ENCODE results near the gene CORO7. TPM values are rescaled to one million over a fixed set of nuclear protein-coding genes. Genes with fewer than 3 reads are reported as not detected.

CORO7 gene
- total RNA-seq, 1 experiment from 2014 or later, result 18.6 TPM

DNA sequence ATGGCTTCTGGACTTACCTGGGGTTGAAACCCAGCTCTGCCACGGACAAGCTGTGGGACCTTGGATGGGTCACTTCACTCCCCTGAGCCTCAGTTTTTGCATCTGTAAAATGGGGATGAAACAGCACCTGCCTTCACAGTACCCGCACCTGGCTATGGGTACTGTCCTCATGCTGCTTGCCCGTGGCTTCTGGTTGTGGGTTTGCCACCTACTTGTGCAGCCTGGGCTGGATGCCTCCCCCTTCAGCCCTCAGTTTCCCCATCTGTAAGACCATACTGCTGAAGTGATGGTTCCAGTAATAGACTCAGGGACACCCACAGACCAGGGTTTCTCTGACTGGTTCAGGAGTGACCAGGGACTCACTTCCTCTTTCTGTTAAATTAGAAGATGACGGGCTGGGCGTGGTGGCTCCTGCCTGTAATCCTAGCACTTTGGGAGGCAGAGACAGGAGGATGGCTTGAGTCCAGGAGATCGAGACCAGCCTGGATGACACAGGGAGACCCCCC is 91.1 kb downstream of the CORO7 start:
- no peak overlapping the region for H3K4me3 ChIP-seq
- no peaks in the 10 kb centered on the region for H3K9me3 ChIP-seq (replicated peaks)
- H3K27ac ChIP-seq, result no peak overlapping the region
- no peaks in the 10 kb centered on the region for H3K36me3 ChIP-seq
- no peak for DNase-seq (ENCODE audit: low read depth in 1 of 2, low spot score in 2 of 2)
- H3K27me3 ChIP-seq (replicated peaks), result no peaks in the 10 kb centered on the region
- H3K4me1 ChIP-seq (replicated peaks), result peaks cover 28% of the 10 kb centered on the region

DNA sequence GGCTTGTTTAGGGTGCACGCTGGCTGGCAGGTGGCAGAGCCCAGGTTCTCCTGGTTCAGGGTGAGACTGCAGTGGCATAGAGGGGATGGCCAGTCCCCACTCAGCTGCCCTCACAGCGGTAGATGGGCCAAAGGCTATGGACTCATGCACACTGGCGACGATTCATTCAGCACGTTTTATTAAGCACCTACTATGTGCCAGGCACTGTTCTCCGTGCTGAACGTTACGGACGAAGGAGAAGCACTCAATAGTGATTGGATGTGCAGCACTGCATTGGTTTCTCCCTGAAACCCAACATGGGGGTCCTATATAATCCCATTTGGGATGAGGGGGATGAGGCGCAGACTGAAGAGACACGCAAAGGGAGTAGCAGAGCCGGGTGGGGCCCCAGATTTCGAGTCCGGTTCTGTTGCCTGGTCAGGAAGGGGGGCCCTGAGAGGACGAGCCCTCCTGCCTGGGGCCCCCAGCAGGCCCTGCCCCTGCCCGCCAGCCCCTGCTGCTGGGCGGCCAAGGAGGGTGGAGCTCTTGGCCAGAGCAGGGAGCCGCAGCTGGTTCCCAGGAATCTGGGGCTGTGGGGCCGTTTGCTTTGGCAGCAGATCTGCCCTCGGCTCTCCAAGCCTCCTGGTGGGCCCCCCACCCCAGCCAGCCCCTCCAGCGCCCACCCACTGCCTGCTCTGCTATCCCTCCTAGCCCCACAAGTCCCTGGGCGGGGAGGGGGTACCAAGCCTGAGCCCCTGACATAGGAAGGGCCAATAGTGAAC is 91.7 kb downstream of the CORO7 start:
- H3K4me1 ChIP-seq (replicated peaks), result peaks cover 25% of the 10 kb centered on the region
- no peaks in the 10 kb centered on the region for H3K36me3 ChIP-seq
- no peak for DNase-seq (ENCODE audit: low read depth in 1 of 2, low spot score in 2 of 2)
- no peak overlapping the region for H3K27ac ChIP-seq
- H3K27me3 ChIP-seq (replicated peaks), result no peaks in the 10 kb centered on the region
- H3K9me3 ChIP-seq (replicated peaks), result no peaks in the 10 kb centered on the region
- no peak overlapping the region for H3K4me3 ChIP-seq

DNA sequence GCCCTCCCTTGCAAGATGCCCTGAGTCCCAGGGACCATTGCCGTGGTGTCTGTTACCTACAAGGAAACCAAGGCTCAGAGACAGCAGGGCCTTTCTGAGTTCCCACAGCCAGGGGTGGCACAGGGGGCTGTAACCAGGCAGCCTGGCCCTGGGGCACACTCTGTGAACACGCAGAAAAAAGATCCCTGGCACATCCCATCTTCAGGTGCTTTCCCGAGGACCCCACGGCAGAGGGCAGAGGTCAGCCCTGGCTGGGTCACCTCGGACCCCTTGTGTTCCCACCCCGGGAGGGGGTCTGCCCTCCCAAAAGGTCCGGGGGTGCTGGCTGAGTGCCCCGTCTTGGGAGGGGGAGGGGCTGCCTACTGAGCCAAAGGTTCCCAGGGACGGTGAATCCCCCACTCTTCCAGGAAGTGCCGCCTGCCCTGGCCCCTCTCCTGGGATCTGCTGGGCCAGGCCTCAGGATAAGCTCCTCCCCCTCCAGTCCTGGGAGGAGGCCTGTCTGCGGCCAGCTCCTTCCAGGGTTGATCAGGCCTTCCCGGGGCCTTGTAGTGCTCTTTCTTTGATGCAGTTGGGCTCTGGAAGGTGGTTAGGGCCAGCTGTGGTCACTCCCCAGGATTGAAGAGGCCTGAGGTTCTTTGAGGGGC is 92.4 kb downstream of the CORO7 start:
- H3K36me3 ChIP-seq, result no peaks in the 10 kb centered on the region
- no peaks in the 10 kb centered on the region for H3K27me3 ChIP-seq (replicated peaks)
- H3K4me3 ChIP-seq, result no peak overlapping the region
- no peaks in the 10 kb centered on the region for H3K9me3 ChIP-seq (replicated peaks)
- DNase-seq (ENCODE audit: low read depth in 1 of 2, low spot score in 2 of 2), result no peak
- no peak overlapping the region for H3K27ac ChIP-seq
- peaks cover 18% of the 10 kb centered on the region for H3K4me1 ChIP-seq (replicated peaks)

DNA sequence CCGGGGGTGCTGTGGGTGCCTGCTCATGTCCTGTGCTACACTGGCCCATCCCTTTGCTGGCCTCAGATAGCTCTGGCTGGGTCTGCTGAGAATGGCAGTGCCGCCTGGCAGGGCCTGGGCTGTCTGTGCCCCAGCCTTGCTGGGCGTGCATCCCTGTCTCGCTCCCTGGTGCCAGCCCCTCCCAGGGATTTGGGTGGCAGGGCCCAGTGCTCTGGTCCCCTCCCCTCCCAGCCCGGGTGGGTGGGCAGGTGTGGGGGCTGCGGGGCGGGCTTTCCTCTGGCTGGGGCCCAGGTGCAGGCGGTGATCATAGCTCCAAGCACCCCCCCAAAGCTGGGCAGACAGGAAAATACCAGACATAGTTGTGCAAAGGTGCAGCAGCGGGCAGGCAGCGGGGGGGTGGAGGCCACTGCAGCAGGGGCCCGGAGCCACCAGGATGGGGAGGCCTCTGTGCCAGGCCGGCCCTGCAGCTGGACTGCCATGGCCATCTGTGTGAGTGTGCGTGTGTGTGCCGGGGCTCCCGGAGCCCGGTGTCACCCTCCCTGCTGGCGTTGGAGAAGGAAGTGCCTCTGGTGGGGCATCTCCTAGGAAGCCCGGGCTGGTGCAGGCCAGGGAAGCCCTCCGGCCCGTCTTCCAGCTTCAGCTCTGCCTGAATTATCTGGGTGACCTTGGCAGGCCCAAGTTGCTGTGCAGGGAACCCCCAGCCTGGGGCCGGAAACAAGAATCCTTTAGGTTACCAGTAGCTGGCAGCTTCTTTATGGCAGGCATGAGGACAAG is 93.1 kb downstream of the CORO7 start:
- Histone ChIP-seq H3K4me3 (no peak overlapping the region), H3K36me3 (no peaks in the 10 kb centered on the region), H3K27ac (no peak overlapping the region), H3K27me3 (replicated peaks) (no peaks in the 10 kb centered on the region), H3K4me1 (replicated peaks) (peaks cover 11% of the 10 kb centered on the region), H3K9me3 (replicated peaks) (no peaks in the 10 kb centered on the region)
- no peak for DNase-seq (ENCODE audit: low read depth in 1 of 2, low spot score in 2 of 2)

DNA sequence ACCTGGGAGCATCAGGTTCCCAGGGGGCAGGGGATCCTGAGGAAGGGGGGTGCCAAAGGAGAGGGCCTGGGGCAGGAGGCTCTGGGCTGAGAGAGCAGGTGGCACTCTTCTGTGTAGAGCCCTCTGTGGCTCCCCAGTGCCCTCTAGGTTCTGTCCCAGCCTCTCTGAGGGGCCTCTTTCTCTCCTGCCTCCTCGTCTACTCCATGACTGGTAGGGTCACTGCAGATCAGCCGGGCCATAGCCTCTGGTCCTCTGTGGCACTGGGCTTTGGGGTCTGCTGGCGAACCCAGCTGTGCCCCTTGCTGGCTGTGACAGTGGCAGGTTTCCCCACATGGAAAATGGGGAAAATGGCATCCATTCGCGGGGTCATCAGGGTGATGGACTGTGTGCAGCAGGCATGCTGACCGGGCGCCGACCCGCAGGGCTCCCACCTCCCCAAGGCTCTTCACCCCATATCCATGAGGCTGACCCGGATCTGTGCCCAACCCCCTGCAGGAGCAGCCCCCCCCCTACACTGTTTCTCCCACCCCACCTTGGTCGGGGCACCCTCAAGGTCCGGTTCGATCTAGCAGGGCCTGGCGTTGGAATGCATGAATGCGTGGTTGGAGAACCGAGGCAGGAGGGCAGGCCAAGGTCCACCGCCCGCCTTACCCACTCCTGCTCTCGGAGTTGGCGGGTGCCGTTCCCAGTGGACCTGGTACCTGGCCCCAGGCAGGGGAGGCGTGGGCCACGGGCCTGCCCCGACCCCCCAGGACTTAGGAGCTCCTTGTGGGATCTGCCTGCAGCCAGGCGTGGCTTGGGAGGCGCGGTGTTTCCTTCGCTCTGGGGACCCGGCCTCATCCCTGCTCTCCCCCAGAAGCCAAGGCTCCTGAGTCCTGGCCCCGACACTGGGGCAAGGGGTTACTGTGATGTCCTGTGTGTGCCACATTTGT is 94.0 kb downstream of the CORO7 start:
- H3K9me3 ChIP-seq (replicated peaks), result no peaks in the 10 kb centered on the region

DNA sequence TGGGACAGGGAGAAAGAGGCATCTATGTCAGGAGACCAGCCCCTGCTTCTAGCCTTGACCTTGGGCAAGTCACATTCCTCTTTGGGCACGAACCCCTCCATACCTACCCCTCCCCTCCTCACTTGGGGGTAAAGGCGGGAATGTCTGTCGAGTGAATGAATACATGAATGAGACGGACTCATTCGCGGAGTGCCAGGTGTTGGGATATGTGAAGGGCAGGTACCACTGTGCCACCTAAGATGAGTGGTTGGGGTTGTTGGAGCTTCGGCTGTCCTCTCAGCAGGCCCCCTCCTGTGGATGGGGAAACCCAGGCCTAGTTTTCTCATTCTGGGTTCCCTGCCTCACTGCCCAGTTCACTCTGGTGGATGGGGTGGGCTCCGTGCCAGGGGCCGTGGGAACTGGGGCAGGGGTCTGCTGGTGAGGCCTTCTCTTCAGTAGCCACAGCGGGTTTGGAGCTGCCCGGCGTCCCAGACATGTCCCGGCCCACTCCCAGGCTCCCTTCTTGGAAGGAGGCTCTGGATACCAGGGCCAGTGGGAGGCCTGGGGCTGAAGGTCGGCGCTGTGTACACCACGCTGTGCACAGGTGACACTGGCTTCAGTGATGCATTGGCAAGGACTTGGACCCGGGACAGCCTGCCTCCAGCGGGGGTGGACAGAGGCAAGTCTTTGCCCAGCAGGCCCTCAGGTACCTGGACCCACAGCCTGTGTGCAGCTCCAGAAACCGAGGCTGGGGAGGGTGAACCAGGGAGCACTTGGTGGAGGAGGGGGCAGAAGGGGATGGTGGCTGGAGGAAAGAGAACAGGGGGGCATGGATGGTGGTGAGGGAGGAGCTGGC is 94.9 kb downstream of the CORO7 start:
- Histone ChIP-seq H3K27me3 (replicated peaks) (no peaks in the 10 kb centered on the region), H3K9me3 (replicated peaks) (no peaks in the 10 kb centered on the region), H3K4me3 (no peak overlapping the region), H3K36me3 (peaks cover 4% of the 10 kb centered on the region), H3K4me1 (replicated peaks) (peaks cover 22% of the 10 kb centered on the region), H3K27ac (no peak overlapping the region)
- no peak for DNase-seq (ENCODE audit: low read depth in 1 of 2, low spot score in 2 of 2)

More for the DNA sequence above, 94.0 kb downstream of the CORO7 start:
- Histone ChIP-seq H3K4me1 (replicated peaks) (peaks cover 13% of the 10 kb centered on the region), H3K36me3 (no peaks in the 10 kb centered on the region), H3K27me3 (replicated peaks) (no peaks in the 10 kb centered on the region), H3K27ac (no peak overlapping the region), H3K4me3 (no peak overlapping the region)
- no peak for DNase-seq (ENCODE audit: low read depth in 1 of 2, low spot score in 2 of 2)

DNA sequence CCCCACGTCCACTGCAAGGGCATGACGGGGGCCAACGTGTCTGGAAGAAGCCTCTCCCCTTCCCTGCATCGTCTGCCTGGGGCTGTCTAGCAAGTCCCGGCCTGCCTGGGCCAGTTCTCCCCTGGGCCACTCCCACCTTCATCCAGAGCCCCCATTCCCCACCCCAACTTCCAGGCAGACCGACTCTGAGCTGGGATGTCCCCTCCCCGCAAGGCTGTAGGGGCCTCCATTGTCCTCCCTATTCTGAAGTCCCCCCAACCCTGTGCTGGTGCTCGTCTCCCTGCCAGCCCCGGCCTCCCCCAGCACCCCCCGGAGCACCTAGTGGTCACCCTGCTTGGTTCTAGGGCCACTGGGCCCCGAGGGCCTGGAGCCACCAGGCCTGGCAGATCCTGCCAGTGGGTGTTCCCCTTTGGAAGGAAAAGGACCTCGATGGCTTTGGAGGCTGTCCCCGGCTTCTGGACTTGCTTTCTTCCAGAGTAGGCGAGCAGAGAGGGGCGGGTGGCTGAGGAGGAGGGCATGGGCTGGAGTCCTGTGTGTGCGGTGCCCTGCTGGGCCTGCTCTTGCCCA is 95.7 kb downstream of the CORO7 start:
- Histone ChIP-seq H3K4me1 (replicated peaks) (peaks cover 24% of the 10 kb centered on the region), H3K4me3 (no peak overlapping the region)

DNA sequence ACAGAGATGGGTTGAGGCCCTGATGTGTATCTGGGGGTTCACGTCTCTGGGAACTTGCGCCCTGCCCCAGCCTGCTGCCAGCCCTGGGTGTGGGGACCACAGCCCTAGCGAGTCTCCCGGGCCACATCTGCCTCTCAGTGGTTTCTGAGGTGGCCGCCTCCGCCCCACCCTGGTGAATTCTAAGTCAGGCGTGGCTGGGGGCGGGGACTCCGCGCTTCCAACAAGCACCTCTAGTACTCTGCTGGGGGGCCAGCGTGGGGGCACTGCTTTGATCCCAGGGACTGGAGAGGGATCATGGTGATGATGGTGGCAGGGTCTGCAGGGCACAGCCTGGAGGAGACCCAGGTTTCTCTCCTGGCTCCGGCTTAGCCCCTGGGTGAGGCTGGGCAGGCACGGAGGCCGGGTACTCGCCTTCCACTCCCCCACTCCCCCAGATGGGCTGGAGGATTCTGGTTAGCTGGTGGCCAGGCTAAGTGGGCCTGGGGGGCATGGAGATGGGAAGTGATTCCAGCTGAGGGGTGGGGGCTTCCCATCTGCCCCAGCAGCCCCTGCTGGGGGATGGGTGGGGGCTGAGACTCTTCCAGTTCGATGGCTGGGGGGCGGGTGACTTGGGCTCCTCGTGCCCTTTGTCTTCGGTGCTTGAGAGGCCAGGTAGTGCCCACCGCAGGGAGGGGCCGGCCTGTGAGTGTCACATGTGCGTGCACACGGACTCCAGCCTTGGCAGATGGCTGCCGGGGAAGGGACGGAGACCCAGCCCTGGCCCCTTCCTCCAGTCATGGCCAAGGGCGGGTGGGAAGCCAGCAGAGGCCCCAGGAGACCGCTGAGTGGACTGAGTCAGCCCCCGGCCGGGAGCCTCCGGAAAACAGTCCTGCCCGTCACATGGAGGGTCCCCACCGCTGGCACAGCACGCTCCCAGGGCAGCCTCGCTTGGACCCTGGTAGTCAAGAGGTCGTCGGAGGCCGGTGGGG is 96.7 kb downstream of the CORO7 start:
- Histone ChIP-seq H3K27ac (no peak overlapping the region), H3K27me3 (replicated peaks) (no peaks in the 10 kb centered on the region), H3K4me1 (replicated peaks) (peaks cover 30% of the 10 kb centered on the region), H3K36me3 (peaks cover 6% of the 10 kb centered on the region), H3K9me3 (replicated peaks) (no peaks in the 10 kb centered on the region), H3K4me3 (no peak overlapping the region)
- no peak for DNase-seq (ENCODE audit: low read depth in 1 of 2, low spot score in 2 of 2)

More for the DNA sequence above, 95.7 kb downstream of the CORO7 start:
- DNase-seq (ENCODE audit: low read depth in 1 of 2, low spot score in 2 of 2), result no peak
- H3K27me3 ChIP-seq (replicated peaks), result no peaks in the 10 kb centered on the region
- no peak overlapping the region for H3K27ac ChIP-seq
- H3K36me3 ChIP-seq, result peaks cover 6% of the 10 kb centered on the region
- H3K9me3 ChIP-seq (replicated peaks), result no peaks in the 10 kb centered on the region

DNA sequence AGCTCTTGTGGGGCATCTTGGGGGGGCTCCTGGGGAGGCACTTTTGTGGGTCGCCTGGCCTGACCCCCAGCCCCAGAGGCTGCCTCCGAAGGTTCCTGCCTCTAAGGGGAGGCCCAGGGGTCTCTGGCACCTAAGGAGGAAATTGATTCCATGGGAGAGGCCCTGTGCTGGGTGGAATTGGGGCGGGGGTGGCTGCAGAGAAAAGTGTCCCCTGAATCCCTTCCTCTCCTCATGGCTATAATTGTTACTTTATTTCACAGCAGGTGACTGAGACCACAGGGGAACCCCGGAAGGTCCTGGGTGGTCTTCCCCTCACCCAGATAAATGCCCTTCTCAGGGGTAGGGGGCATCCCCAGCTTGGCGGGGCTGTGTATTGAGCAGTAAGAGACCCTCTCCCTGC is 97.4 kb downstream of the CORO7 start:
- peaks cover 31% of the 10 kb centered on the region for H3K4me1 ChIP-seq (replicated peaks)
- H3K27ac ChIP-seq, result no peak overlapping the region
- H3K9me3 ChIP-seq (replicated peaks), result no peaks in the 10 kb centered on the region
- no peak overlapping the region for H3K4me3 ChIP-seq
- no peaks in the 10 kb centered on the region for H3K27me3 ChIP-seq (replicated peaks)
- no peak for DNase-seq (ENCODE audit: low read depth in 1 of 2, low spot score in 2 of 2)
- H3K36me3 ChIP-seq, result peaks cover 6% of the 10 kb centered on the region

DNA sequence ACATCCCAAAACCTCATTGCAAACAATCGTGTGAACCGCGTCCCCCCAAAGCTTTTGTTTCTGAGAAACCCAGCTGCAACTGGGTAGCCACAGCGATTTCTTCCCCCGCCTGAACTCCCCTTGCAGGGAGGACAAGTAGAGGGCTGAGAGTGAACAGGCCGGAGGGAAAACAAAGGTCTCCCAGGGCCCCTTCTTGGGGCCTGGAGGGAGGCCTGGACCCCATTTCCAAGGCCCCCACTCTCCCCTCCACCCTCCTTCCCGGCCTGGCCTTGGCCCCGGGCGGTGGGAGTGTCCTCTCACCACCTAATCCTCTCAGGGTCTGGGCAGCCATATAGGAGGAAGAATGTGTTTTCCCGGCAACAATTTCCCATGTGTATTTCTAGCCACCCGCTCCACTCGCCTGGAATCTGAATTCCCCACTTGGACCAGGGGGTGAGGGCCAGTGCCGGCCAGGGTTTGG is 97.9 kb downstream of the CORO7 start:
- H3K9me3 ChIP-seq (replicated peaks), result no peaks in the 10 kb centered on the region
- no peak overlapping the region for H3K4me3 ChIP-seq
- H3K4me1 ChIP-seq (replicated peaks), result peaks cover 30% of the 10 kb centered on the region
- H3K27me3 ChIP-seq (replicated peaks), result no peaks in the 10 kb centered on the region
- DNase-seq (ENCODE audit: low read depth in 1 of 2, low spot score in 2 of 2), result no peak
- H3K27ac ChIP-seq, result no peak overlapping the region
- H3K36me3 ChIP-seq, result peaks cover 6% of the 10 kb centered on the region

Measured in SJSA1 (cell line).